Common myeloid progenitor, CD34-positive (primary cell): ENCODE measurements around the gene CA7.

ENCODE experiments used
- CTCF ChIA-PET: fragments of 350-600 bp; sonication (Branson Sonifier 250); formaldehyde crosslinking; loops from one replicate; lab custom pipeline; 2021; ENCODE audit warnings: antibody characterized with exemption; lab: Charles Lee
- POLR2A ChIA-PET: fragments of 350-600 bp; sonication (Branson Sonifier 250); formaldehyde crosslinking; loops from one replicate; lab custom pipeline; 2021; ENCODE audit warnings: antibody characterized with exemption; lab: Charles Lee
- DNase-seq, 3 donors: peaks; one replicate each; pipeline versions ENCODE4 v3.0.0 to v3.0.0-alpha.2; 2013
- H3K27ac ChIP-seq, 2 experiments: 1 replicate in 1 of 2; 2 replicates in 1 of 2; pipeline ENCODE4 v1.7.0; 2013; ENCODE audit warnings: inconsistent platforms in 2 of 2, low read length in 2 of 2, mild to moderate bottlenecking in 2 of 2, low read depth in 1 of 2, moderate library complexity in 1 of 2; ENCODE audit not compliant: severe bottlenecking in 2 of 2, insufficient read depth in 1 of 2, poor library complexity in 1 of 2
- H3K27me3 ChIP-seq, 5 experiments: replicated peaks in 2 of 5; 1 replicate in 3 of 5; 2 replicates in 2 of 5; pipeline versions ENCODE4 v1.6.1 to v1.7.0; 2013; ENCODE audit warnings: low read length in 4 of 5, mild to moderate bottlenecking in 2 of 5, moderate library complexity in 2 of 5, inconsistent platforms in 1 of 5; ENCODE audit not compliant: insufficient read depth in 5 of 5, control insufficient read depth in 4 of 5
- H3K36me3 ChIP-seq, 4 experiments: 1 replicate in 2 of 4; 2 replicates in 2 of 4; pipeline versions ENCODE4 v1.6.1 to v1.7.0; 2013; ENCODE audit warnings: low read length in 3 of 4, control low read depth in 1 of 4, mild to moderate bottlenecking in 1 of 4; ENCODE audit not compliant: control insufficient read depth in 4 of 4, insufficient read depth in 4 of 4
- H3K4me1 ChIP-seq, 4 experiments: 1 replicate in 3 of 4; 2 replicates in 1 of 4; pipeline versions ENCODE4 v1.6.1 to v1.7.1; 2013; ENCODE audit warnings: low read length in 3 of 4, mild to moderate bottlenecking in 3 of 4, control low read depth in 1 of 4, inconsistent platforms in 1 of 4, moderate library complexity in 1 of 4; ENCODE audit not compliant: control insufficient read depth in 4 of 4, insufficient read depth in 4 of 4; ENCODE audit errors: control extremely low read depth in 1 of 4
- H3K4me3 ChIP-seq, 7 experiments: 1 replicate in 4 of 7; 2 replicates in 3 of 7; pipeline versions ENCODE4 v1.5.1 to v1.7.0; 2013; ENCODE audit warnings: mild to moderate bottlenecking in 7 of 7, low read length in 6 of 7, moderate library complexity in 6 of 7, inconsistent platforms in 2 of 7, low read depth in 2 of 7, control low read depth in 1 of 7; ENCODE audit not compliant: insufficient read depth in 4 of 7, control insufficient read depth in 1 of 7; ENCODE audit errors: extremely low read depth in 1 of 7
- H3K9me3 ChIP-seq, 5 experiments: 1 replicate in 4 of 5; 2 replicates in 1 of 5; pipeline versions ENCODE4 v1.6.1 to v1.7.1; 2013; ENCODE audit warnings: low read length in 4 of 5, mild to moderate bottlenecking in 2 of 5, inconsistent platforms in 1 of 5, low read depth in 1 of 5, moderate library complexity in 1 of 5; ENCODE audit not compliant: control insufficient read depth in 4 of 5, insufficient read depth in 2 of 5; ENCODE audit errors: control extremely low read depth in 1 of 5
- WGBS: methylation state at CpG from one replicate; pipeline ENCODE4 v1.1.5; 2013; ENCODE audit not compliant: insufficient coverage; 5-methylcytosine and 5-hydroxymethylcytosine counted together

The CA7 gene

DNA sequence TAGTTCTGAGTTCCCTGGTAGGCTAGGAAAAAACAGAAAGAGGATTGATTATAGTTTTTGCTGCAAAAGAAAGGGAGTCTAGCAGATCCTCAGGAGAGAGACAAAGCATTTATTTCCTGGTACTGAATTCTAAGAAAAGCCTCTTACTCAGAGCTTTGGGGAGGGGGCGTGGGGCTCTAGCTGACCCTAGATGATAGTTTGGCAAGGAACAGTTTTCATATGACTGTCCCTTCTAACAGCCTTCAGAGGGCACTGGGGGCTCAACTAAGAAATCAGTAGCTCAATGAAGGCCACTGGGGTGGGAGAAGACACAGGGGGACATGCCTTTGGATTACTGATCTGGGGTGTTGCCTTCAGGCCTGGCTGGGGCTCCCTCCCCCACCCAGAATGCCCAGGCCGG is 4.0 kb downstream of the CA7 start:
- Histone ChIP-seq H3K27me3 (peaks cover 0 to 38% (median 19%) of the 10 kb centered on the region in 5 experiments), H3K4me3 (no peak overlapping the region), H3K27ac (no peak overlapping the region), H3K36me3 (no peaks in the 10 kb centered on the region), H3K4me1 (peaks cover 0 to 21% (median 17%) of the 10 kb centered on the region in 4 experiments), H3K9me3 (no peaks in the 10 kb centered on the region)
- 100% methylated on average over 2 of the region's 2 CpGs for WGBS
- no peak for DNase-seq
- POLR2A ChIA-PET: interaction anchor here (0.6 kb wide), 1 partner anchor 22 kb away, joined by 6 read pairs; no protein-coding TSS in a partner anchor
- CTCF ChIA-PET: interaction anchor here (0.6 to 10.4 kb wide), 5 partner anchors 14 to 70 kb away, joined by 3 to 67 read pairs (median 5); partner anchors contain the start of gene NAE1

DNA sequence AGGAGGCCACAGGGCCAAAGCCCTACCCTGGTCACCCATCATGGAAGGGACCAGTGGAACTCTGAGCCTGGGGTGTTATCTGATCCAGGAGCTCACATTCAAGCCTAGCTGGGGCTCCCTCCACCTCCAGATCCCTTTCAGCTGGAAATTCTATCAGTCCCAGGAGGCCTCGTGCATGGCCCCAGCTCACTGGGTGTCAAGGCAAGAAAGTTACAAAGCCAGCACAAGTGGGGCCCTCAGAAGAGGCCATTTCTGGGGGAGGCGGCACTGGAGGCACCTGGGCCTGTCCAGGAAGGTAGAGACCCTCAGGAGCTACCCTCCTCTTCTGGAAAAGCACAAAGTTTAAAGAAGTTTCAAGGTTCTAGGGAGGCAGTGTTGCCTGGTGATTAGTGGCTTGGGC is 4.8 kb downstream of the CA7 start:
- no peak overlapping the region for H3K27ac ChIP-seq
- no peaks in the 10 kb centered on the region for H3K36me3 ChIP-seq
- peaks cover 0 to 23% (median 20%) of the 10 kb centered on the region in 4 experiments for H3K4me1 ChIP-seq
- no peak overlapping the region for H3K4me3 ChIP-seq
- 88% methylated on average over 1 of the region's 2 CpGs for WGBS
- CTCF ChIA-PET: interaction anchor here (1.3 to 10.4 kb wide), 6 partner anchors 13 to 24 kb away, joined by 3 to 67 read pairs (median 4); partner anchors contain the start of gene NAE1
- no peak for DNase-seq
- peaks cover 0 to 30% (median 15%) of the 10 kb centered on the region in 5 experiments for H3K27me3 ChIP-seq
- no peaks in the 10 kb centered on the region for H3K9me3 ChIP-seq
- POLR2A ChIA-PET: no interaction called here

DNA sequence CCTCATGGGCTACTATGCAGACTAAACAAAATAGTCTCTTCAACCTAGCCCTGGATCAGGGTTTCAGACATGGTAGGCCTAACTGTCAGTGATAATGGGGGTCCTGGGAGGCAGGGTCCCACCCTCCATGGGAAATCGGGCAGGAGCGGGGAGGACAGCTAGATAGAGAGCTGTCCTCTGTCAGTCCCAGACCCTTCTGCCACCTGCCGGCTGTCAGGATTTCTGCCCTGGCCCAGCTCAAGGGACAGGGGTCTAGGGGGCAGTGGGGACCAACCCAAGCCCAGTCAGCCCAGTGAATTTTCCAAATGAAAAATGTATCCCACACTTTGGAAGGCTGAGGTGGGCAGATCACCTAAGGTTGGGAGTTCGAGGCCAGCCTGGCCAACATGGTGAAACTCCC is 5.3 kb downstream of the CA7 start:
- Histone ChIP-seq H3K27ac (no peak overlapping the region), H3K36me3 (no peaks in the 10 kb centered on the region), H3K27me3 (peaks cover 0 to 25% (median 16%) of the 10 kb centered on the region in 5 experiments), H3K4me3 (no peak overlapping the region), H3K9me3 (no peaks in the 10 kb centered on the region), H3K4me1 (peaks cover 0 to 18% (median 15%) of the 10 kb centered on the region in 4 experiments)
- no peak for DNase-seq
- WGBS: 94% methylated on average over 3 of the region's 4 CpGs
- POLR2A ChIA-PET: no interaction called here
- CTCF ChIA-PET: interaction anchor here (1.3 to 10.4 kb wide), 5 partner anchors 12 to 23 kb away, joined by 3 to 67 read pairs (median 4); partner anchors contain the start of gene NAE1

DNA sequence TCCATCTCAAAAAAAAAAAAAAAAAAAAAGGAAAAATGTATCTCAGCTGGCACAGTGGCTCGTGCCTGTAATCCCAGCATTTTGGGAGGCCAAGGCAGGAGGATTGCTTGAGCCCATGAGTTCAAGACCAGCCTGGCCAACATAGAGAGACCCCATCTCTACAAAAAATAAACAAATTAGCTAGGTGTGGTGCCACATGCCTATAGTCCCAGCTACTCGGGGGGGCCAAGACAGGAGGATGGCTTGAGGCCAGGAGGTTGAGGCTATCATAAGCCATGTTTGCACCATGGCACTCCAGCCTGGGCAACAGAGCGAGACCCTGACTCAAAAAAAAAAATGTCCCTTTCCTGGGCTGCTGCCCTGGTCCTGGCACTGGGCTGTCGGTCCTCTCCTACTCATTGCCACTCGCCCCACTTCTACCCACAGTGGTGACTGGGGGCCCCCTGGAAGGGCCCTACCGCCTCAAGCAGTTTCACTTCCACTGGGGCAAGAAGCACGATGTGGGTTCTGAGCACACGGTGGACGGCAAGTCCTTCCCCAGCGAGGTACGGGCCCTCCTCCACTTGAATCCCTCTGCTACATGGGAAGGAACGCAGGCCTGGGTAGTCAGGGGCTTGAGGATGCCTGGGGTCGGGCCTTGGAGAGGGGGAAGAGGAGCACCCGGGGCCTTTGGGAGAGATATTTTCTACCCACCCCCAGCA is 6.1 kb downstream of the CA7 start:
- POLR2A ChIA-PET: no interaction called here
- no peaks in the 10 kb centered on the region for H3K36me3 ChIP-seq
- no peak overlapping the region for H3K4me3 ChIP-seq
- peaks cover 0 to 18% (median 14%) of the 10 kb centered on the region in 5 experiments for H3K27me3 ChIP-seq
- peaks cover 0 to 13% (median 9%) of the 10 kb centered on the region in 4 experiments for H3K4me1 ChIP-seq
- no peak for DNase-seq
- H3K27ac ChIP-seq: no peak overlapping the region
- no peaks in the 10 kb centered on the region for H3K9me3 ChIP-seq
- 93% methylated on average over 11 of the region's 14 CpGs for WGBS
- CTCF ChIA-PET: interaction anchor here (1.4 to 10.4 kb wide), 6 partner anchors 8 to 23 kb away, joined by 3 to 67 read pairs (median 4); no protein-coding TSS in a partner anchor

DNA sequence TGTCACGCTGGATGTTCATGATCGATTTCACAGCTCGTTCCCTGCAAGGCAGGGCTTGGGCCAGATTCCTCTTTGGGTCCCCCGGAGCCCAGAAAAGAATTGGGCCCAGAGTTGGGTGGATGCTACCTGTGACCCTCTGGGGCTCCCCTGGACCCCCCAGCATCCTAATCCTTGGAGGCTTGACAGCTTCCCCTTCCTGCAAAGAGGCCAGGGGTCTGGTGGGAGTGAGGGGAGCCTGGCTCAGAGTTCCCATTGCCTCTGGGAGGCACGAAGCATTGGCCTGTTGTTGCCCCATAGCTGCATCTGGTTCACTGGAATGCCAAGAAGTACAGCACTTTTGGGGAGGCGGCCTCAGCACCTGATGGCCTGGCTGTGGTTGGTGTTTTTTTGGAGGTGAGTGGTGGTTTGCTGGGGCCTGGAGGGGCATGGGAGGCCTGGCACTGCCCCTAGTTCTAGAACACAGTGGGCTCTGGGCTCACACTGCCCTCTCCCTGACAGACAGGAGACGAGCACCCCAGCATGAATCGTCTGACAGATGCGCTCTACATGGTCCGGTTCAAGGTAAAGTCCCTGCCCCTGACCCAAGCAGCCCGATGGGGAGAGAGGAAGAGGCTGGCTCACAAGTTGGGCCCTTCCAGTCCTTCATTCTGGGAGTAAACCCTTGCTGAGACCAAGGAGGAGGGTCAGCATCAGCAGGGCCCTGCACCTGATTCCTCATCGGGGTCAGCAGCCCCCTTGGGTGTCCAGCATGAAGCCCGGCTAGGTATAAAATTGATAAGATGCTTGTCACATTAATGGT is 7.2 kb downstream of the CA7 start:
- DNase-seq: no peak
- POLR2A ChIA-PET: no interaction called here
- Histone ChIP-seq H3K27me3 (peaks cover 0 to 12% (median 4%) of the 10 kb centered on the region in 5 experiments), H3K4me3 (no peak overlapping the region), H3K4me1 (peaks cover 0 to 13% (median 9%) of the 10 kb centered on the region in 4 experiments), H3K9me3 (no peaks in the 10 kb centered on the region), H3K27ac (no peak overlapping the region), H3K36me3 (no peaks in the 10 kb centered on the region)
- WGBS: 99% methylated on average over 12 of the region's 13 CpGs
- CTCF ChIA-PET: interaction anchor here (1.4 to 10.4 kb wide), 4 partner anchors 9 to 22 kb away, joined by 5 to 67 read pairs (median 6); partner anchors contain the start of gene NAE1

DNA sequence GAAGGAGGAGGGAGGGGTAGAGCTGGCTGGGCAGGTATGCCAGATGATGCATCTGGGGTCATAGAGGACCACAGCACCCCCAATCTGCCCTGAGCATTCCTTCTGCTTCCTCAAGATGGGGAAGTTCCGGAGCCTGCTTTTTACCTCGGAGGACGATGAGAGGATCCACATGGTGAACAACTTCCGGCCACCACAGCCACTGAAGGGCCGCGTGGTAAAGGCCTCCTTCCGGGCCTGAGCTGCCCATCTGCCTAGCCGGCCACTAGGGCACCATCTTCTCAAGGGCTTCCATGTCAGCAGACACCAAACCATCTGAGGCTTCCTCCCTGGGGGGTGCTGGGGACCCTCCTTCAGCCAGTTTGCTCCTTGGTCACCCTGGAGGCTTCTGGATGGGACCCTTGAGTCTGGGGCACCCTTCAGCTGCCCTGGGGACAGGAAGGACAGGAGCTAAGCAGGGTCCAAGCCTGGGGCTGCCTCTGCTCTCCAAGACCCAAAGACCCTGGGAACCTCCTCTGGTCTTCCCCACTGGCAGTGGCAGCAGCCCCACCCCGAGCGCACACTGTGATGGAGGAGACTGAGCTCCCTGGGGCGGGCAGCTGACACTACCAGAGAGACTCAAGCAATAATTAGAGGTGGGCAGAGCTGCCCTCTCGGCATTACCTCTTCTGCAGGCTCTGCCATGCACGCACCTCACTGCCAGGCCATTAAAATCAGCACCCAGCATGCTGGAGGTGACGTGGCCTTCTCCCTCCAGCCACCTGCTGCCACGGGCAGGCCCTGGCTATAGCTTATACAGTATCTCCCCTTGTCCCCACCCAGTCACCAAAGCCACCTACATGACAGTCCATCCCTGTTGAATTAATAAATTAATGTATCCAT is 9.3 kb downstream of the CA7 start:
- Histone ChIP-seq H3K9me3 (no peaks in the 10 kb centered on the region), H3K36me3 (no peaks in the 10 kb centered on the region), H3K4me3 (no peak overlapping the region), H3K27ac (no peak overlapping the region), H3K4me1 (peaks cover 0 to 13% (median 9%) of the 10 kb centered on the region in 4 experiments), H3K27me3 (peaks cover 0 to 9% (median 0%) of the 10 kb centered on the region in 5 experiments)
- WGBS: 38% methylated on average over 13 of the region's 15 CpGs
- ChIA-PET POLR2A (no interaction called here), CTCF (interaction anchor here (0.8 to 6.1 kb wide), 11 partner anchors 14 to 113 kb away, joined by 3 to 73 read pairs (median 6); partner anchors contain the start of genes NAE1 and PDP2)
- DNase-seq: peak; percentile 73 to 94 (median 92)
